HG02852 (cell line): Measurements from ENCODE around the gene TMEM200A.
A peak's percentile ranks its signal among the peaks of the same experiment; 100 is the strongest.
"Not testable (repeated sequence)": the region's sequence is repeated elsewhere in the genome, so short reads cannot be mapped to it uniquely, and the experiment has no call there.

Source experiments
- ATAC-seq: cut with Tn5 transposase; IDR thresholded peaks from one replicate; pipeline ENCODE4 v1.9.1; 2021; ENCODE audit warnings: mild to moderate bottlenecking, moderate library complexity; ENCODE audit not compliant: unreplicated experiment

TMEM200A gene

GRCh38 chr6:130365166-130366106 is at the start of gene TMEM200A:
Gene TMEM200A, plus strand, starts transcription at chr6:130366017. Its CDS starts 74,406 bp downstream, at chr6:130440423.
- ATAC-seq, result peak; percentile 69

DNA sequence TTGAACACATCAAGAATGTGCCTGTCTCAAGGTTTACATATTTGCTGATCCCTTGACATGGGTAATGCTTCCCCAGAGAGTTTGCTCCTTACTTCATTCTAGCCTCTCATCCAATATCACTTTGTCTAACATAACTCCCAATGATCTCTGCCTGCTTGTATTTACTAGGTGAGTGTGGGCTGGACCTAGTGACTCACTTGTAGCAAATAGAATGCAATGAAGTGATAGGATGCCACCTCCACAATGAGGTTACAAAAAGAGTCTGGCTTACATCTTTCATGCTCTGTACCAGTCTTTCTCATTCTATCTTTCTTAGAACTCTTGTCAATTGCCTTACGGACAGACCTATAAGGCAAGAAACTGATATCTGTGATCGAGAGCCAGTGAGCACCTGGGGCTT is 44.9 kb upstream of the TMEM200A start:
- ATAC-seq, result no peak

DNA sequence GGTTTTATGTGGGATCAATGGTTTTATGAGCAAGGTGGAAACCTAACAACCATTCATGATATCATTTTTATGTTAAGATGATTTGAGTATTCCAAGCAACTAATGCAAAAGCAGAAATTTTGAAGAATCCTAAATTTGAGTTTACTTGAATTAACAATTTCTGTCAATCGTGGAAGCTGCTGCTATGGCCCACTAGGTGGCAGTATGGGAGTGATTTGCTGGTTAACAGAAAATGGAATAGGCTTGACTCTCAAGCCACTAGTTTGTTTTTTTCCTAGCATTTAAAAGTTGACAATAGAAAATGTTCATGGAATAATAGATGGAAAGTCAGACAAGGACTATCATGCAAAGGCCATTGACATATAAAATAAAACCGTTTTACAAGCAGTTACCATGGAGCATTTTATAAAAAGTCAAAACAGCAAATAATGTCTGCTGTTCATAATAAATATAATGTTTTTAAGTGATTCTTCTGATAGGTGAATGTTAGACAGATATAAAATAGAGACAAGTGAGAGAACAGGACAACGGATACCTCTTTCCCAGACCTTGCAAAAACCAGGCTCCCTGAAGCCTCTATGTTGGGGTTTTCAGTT is 43.0 kb upstream of the TMEM200A start:
- ATAC-seq, result peak; percentile 57

DNA sequence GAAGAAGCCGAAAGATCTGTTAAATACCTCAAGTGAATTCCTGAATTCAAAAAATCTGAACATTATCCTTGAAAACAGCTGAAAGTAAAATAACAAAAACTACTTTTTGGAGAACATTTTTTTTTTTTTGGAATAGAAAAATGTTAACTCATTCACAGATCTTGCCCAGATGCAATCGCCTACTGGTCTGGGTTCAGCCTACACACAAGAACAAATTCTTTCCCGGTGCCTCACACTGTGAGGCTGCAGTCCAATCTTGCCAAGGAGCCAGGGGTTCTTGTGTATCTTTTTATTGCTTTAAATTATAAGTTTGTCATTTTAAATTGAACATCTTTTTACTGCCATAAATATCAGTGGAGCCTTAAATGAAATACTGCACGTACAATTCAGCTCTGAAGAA is 41.2 kb upstream of the TMEM200A start:
- ATAC-seq, result no peak

- no peak for ATAC-seq
These were observed 39.3 kb upstream of the TMEM200A start for GRCh38 chr6:130326496-130326895.

DNA sequence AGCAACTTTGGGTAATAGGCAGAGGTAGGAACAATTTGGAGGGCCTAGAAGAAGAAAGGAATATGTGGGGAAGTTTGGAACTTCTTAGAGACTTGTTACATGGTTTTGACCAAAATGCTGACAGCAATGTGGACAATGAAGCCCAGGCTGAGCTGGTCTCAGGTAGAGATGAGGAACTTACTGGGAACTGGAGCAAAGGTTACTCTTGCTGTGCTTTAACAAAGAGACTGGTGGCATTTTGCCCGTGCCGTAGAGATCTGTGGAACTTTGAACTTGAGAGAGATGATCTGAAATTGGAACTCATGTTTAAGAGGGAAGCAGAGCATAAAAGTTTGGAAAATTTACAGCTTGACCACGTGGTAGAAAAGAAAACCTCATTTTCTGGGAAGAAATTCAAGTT is 28.3 kb upstream of the TMEM200A start:
- ATAC-seq, result no peak

DNA sequence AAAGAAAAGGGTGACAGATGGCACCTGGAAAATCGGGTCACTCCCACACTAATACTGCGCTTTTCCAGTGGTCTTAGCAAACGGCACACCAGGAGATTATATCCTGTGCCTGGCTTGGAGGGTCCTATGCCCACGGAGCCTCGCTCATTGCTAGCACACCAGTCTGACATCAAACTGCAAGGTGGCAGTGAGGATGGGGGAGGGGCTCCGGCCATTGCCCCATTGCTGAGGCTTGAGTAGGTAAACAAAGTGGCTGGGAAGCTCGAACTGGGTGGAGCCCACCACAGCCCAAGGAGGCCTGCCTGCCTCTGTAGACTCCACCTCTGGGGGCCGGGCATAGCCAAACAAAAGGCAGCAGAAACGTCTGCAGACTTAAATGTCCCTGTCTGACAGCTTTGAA is 19.5 kb upstream of the TMEM200A start:
- ATAC-seq, result not testable (repeated sequence)

- ATAC-seq, result no peak
These were observed 11.5 kb upstream of the TMEM200A start for GRCh38 chr6:130354322-130354721.

GRCh38 chr6:130355572-130355971 is 10.2 kb upstream of the TMEM200A start:
- ATAC-seq, result no peak

DNA sequence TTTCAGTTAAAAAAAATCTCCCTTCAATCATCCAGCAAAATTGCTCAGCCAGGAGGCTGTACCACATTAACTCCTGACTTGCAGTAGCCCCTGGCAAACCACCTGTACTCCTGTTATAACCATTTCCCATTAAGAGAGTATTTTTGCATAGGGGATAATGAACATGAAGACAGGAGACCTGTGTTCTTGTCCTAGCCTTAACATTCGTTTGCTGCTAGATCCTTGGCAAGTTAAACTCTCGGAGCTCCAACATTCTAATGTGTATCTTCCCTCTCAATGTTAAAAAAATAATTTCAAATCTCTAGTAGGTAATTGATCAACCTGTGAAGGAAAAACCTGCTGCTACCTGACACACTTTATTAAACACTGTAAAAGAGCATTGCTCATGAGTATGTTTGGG is 8.4 kb upstream of the TMEM200A start:
- ATAC-seq, result no peak

GRCh38 chr6:130359736-130360135 is 6.1 kb upstream of the TMEM200A start:
- no peak for ATAC-seq

DNA sequence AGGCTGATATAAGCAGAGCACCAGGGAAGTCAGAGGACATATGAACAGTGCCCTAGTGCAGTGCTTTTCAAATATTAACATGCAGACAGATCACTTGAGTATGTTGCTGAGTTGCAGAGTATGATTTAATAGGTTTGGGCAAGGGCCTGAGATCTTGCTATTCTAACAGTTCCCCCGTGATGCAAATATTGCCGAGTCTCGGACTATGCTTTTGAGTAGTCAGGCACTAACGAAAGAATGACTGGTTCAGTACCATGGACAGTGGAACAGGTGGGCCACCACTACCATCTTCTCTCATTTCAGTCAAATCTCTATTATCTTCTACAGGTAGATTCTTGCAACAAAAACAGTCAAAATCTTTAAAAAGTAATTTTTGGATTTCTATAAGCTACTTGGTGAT is 3.7 kb upstream of the TMEM200A start:
- no peak for ATAC-seq

GRCh38 chr6:130364224-130364780 is 1.5 kb upstream of the TMEM200A start:
- ATAC-seq, result no peak

DNA sequence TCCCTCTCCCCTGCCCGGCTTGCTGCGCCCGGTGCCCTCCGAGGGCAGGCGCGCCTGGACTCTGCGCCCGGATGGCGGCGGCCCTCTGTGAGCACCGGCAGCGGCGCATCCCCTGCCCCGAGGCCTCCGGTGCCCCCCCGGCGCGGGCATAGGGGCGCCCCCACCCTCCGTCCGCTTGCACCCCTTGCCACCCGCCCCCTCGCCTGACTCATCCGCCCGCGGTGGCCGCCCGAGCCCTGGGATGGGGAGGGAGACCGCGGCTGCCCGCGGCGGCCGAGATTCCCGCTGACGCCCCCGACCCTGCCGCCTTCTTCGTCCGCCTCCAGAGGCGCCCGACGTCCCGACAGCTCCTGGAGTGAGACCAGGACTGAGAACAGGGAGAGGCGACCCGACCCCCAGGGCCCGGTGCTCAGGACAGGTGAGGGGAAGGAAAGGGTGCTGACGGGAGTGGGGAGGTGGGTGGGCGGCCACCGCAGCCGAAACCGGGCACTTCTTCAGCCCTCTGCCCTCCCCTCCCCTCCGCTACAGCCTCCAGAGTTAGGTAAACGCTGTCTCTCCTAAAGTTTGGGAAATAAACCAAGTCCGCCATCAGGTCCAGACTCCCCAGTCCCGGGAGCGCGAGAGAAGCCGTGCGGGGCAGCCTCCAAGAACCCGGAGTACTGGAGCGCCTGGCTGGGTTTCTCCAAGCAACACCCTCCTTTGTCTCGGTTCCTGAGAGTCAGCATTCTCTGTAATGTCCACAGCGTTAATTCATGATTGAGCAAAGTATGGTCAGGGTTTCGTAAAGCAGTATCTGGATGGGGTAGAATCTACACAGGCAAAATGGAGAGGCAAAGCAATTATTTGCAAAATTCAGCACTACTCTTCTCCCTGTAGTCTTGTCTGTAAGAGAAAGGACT is 539 bp downstream of the TMEM200A start:
- ATAC-seq, result peak; percentile 15

- ATAC-seq, result no peak
These were observed 1.9 kb downstream of the TMEM200A start for GRCh38 chr6:130367767-130368166.

GRCh38 chr6:130368576-130368975 is 2.8 kb downstream of the TMEM200A start:
- ATAC-seq, result no peak

DNA sequence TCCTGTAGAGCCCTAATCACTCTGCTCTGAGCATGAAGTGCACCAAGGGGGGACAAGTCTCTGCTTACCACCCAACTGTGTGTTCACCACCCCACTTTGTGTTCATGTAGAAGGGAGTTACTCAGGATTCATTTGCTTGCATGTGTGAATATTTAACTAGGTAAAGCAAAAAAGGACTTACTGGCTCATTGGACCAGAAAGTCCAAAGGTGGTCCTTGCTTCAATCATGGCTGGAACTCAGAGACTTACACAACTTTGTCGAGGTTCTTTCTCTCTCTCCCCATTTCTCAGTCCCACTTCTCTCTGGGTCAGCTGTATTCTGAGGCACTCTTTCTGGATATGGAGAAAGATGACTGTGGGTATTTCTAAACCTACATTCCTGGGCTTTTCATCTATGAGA is 4.0 kb downstream of the TMEM200A start:
- no peak for ATAC-seq

GRCh38 chr6:130371921-130372420 is 6.2 kb downstream of the TMEM200A start:
- no peak for ATAC-seq

DNA sequence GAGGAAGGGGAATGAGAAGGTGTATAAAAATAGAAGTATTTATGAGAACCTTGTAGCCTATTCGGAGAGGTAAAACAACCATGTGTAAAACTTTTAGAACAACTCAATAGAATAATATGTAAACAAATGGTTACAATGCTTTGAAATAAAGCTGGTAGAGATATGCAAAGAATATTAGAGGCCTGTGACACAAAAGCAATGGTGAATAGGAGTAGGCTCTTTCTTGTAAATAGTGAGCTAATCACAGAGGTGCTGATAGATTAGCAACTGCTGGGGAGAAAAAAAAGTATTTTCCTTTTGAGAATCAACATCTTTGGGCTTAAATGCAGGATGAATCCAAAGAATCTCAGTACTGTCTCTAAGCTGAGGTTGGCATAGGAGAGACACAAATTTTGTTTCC is 7.0 kb downstream of the TMEM200A start:
- no peak for ATAC-seq

DNA sequence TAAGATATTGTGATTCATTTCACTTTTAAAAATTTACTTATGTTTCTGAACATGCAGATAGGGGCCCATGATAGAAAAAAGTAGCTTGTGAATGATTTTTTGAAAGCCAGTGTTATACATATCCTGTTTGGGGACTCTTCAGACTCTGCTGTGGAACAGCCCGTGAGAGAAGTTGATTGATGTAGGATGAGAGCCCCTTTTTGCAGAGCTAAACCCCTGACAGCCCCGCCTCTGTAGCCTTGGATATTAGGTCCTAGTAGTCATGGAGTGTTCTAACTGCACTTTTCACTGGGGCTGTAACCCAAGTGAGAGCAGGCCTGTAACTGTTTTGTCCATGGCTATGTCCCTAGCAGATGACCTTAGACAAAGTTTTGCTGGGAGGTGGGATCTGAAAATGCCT is 8.2 kb downstream of the TMEM200A start:
- no peak for ATAC-seq

- ATAC-seq, result no peak
These were observed 11.1 kb downstream of the TMEM200A start for GRCh38 chr6:130376936-130377335.
